A673 (cell line): ENCODE data around the gene HTR3B. TPM values are rescaled to one million over a fixed set of nuclear protein-coding genes. Genes with fewer than 3 reads are reported as not detected.
"Not testable (repeated sequence)": the region's sequence is repeated elsewhere in the genome, so short reads cannot be mapped to it uniquely, and the experiment has no call there.

Source experiments
- BruUV-seq: library from RNA; stranded (reverse); fragments of 400-500 nt; replicated peaks from 2 replicates; lab custom pipeline; 2021; lab: Mats Ljungman, UMichigan
- CTCF ChIA-PET: fragments of 300-600 bp; sonication (Branson Sonifier 250); formaldehyde crosslinking; loops from one replicate; lab custom pipeline; 2022; ENCODE audit warnings: antibody characterized with exemption; lab: Charles Lee
- POLR2A ChIA-PET: fragments of 300-600 bp; sonication (Branson Sonifier 250); formaldehyde crosslinking; loops from one replicate; lab custom pipeline; 2022; ENCODE audit warnings: antibody characterized with exemption; ENCODE audit not compliant: low non-redundant PET; lab: Charles Lee
- DNase-seq: peaks from one replicate; pipeline ENCODE4 v3.0.0-alpha.2; 2015; ENCODE audit warnings: low spot score
- H3K27ac ChIP-seq: fragments of 200-600 bp; sonication (generic); 2 replicates; pipeline ENCODE4 v1.5.1; 2016; ENCODE audit warnings: mixed run types, low read depth, mild to moderate bottlenecking, mixed read lengths, antibody characterized with exemption, low read length; ENCODE audit not compliant: poor library complexity, severe bottlenecking
- H3K27me3 ChIP-seq: fragments of 200-600 bp; sonication (generic); replicated peaks from 2 replicates; pipeline ENCODE4 v1.6.1; 2017; ENCODE audit warnings: mixed run types, low read depth, mild to moderate bottlenecking, mixed read lengths, antibody characterized with exemption, low read length; ENCODE audit not compliant: insufficient read depth, poor library complexity
- H3K36me3 ChIP-seq: fragments of 200-600 bp; sonication (generic); 2 replicates; pipeline ENCODE4 v1.6.1; 2016; ENCODE audit warnings: mixed run types, mild to moderate bottlenecking, mixed read lengths, antibody characterized with exemption, low read length; ENCODE audit not compliant: insufficient read depth, poor library complexity, severe bottlenecking
- H3K4me1 ChIP-seq: fragments of 200-600 bp; sonication (generic); 2 replicates; pipeline ENCODE4 v1.6.1; 2017; ENCODE audit warnings: mixed run types, mild to moderate bottlenecking, mixed read lengths, antibody characterized with exemption, low read length; ENCODE audit not compliant: insufficient read depth, poor library complexity, severe bottlenecking
- H3K4me3 ChIP-seq: fragments of 200-600 bp; sonication (generic); 2 replicates; pipeline ENCODE4 v1.5.1; 2016; ENCODE audit warnings: low read depth, mixed run types, mild to moderate bottlenecking, mixed read lengths, low read length; ENCODE audit not compliant: poor library complexity, severe bottlenecking
- H3K9me3 ChIP-seq: fragments of 200-600 bp; sonication (generic); 2 replicates; pipeline ENCODE4 v1.6.1; 2016; ENCODE audit warnings: mixed run types, low read depth, mild to moderate bottlenecking, mixed read lengths, antibody characterized with exemption, low read length; ENCODE audit not compliant: poor library complexity, severe bottlenecking
- EZH2 ChIP-seq: fragments of 200-600 bp; sonication (generic); IDR thresholded peaks from 2 replicates; pipeline ENCODE4 v1.6.1; 2017; ENCODE audit warnings: borderline replicate concordance, low read depth, mild to moderate bottlenecking, mixed read lengths, antibody characterized with exemption, low read length; ENCODE audit not compliant: poor library complexity, severe bottlenecking
- intact Hi-C: fragments of 100-400 bp; cut with micrococcal nuclease; formaldehyde crosslinking; loops from one replicate; pipeline ENCODE4 v1.10.0; 2022; ENCODE audit not compliant: unreplicated experiment
- total RNA-seq: library from RNA; stranded (reverse); gene quantifications from 2 replicates; pipeline ENCODE4 v1.2.3, GENCODE V29; 2021
- TF ChIP-seq, protein P1 (sequence below): fragments of 300-800, 200-600 bp; sonication (generic); conservative IDR thresholded peaks from 2 replicates; pipeline ENCODE4 v1.5.1; 2017; ENCODE audit warnings: low read depth, mild to moderate bottlenecking, antibody characterized with exemption, low read length, moderate library complexity, mixed read lengths

The HTR3B gene
- total RNA-seq, 1 experiment from 2014 or later = not detected

DNA sequence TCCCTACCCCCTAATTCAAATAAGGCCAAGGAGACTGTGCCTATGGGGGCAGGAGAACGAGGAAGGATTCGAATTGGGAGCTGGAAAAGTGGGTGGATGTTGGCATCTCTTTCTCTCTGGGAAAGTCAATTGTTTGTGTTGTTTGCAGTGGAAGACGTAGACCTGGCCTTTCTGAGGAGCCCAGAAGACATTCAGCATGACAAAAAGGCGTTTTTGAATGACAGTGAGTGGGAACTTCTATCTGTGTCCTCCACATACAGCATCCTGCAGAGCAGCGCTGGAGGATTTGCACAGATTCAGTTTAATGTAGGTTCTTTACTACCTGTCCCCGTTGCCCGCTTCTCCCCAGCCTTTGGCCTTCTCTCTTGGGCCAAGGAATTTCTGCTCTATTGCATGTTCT is 28.2 kb downstream of the HTR3B start:
- ChIA-PET CTCF (no interaction called here), POLR2A (no interaction called here)
- TF ChIP-seq EZH2 = no peak
- TF ChIP-seq, protein P1, sequence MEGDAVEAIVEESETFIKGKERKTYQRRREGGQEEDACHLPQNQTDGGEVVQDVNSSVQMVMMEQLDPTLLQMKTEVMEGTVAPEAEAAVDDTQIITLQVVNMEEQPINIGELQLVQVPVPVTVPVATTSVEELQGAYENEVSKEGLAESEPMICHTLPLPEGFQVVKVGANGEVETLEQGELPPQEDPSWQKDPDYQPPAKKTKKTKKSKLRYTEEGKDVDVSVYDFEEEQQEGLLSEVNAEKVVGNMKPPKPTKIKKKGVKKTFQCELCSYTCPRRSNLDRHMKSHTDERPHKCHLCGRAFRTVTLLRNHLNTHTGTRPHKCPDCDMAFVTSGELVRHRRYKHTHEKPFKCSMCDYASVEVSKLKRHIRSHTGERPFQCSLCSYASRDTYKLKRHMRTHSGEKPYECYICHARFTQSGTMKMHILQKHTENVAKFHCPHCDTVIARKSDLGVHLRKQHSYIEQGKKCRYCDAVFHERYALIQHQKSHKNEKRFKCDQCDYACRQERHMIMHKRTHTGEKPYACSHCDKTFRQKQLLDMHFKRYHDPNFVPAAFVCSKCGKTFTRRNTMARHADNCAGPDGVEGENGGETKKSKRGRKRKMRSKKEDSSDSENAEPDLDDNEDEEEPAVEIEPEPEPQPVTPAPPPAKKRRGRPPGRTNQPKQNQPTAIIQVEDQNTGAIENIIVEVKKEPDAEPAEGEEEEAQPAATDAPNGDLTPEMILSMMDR = no peak
- no TSS peak for BruUV-seq
- Histone ChIP-seq H3K36me3 (no peaks in the 10 kb centered on the region), H3K4me1 (no peaks in the 10 kb centered on the region), H3K27ac (no peak overlapping the region), H3K4me3 (no peak overlapping the region), H3K9me3 (no peaks in the 10 kb centered on the region), H3K27me3 (peaks cover 16% of the 10 kb centered on the region)
- DNase-seq = no peak
- intact Hi-C loops = no loop called here

DNA sequence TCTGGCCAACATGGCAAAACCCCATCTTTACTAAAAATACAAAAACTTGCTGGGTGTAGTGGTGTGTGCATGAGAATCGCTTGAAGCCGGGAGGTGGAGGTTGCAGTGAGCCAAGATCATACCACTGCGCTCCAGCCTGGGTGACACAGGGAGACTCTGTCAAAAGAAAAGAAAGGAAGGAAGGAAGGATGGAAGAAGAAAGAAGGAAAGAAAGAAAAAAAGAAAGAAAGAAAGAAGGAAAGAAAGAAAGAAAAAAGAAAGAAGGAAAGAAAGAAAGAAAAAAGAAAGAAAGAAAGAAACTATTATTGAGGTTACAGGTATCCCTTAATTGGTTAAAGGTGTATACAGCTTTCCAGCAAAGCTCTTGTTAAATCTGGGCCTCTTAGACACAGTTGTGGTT is 29.6 kb downstream of the HTR3B start:
- BruUV-seq, intact Hi-C loops, H3K36me3 ChIP-seq, H3K4me3 ChIP-seq, H3K9me3 ChIP-seq, POLR2A ChIA-PET, H3K27ac ChIP-seq, H3K4me1 ChIP-seq, DNase-seq: not testable (repeated sequence)
- peaks cover 16% of the 10 kb centered on the region for H3K27me3 ChIP-seq
- CTCF ChIA-PET = interaction anchor here (0.9 kb wide), 1 partner anchor 329 kb away, joined by 3 read pairs; no protein-coding TSS in a partner anchor

GRCh38 chr11:113934761-113935160 is 30.2 kb downstream of the HTR3B start:
- CTCF ChIA-PET = interaction anchor here (0.9 kb wide), 1 partner anchor 328 kb away, joined by 3 read pairs; no protein-coding TSS in a partner anchor
- DNase-seq = no peak
- no peaks in the 10 kb centered on the region for H3K36me3 ChIP-seq
- H3K4me3 ChIP-seq = no peak overlapping the region
- H3K4me1 ChIP-seq = no peaks in the 10 kb centered on the region
- POLR2A ChIA-PET = interaction anchor here (0.7 kb wide), 1 partner anchor 25 kb away, joined by 3 read pairs; no protein-coding TSS in a partner anchor
- no peaks in the 10 kb centered on the region for H3K9me3 ChIP-seq
- TF ChIP-seq, protein P1 = no peak
- peaks cover 16% of the 10 kb centered on the region for H3K27me3 ChIP-seq
- no TSS peak for BruUV-seq
- intact Hi-C loops = no loop called here
- no peak overlapping the region for H3K27ac ChIP-seq

GRCh38 chr11:113935858-113936257 is 31.3 kb downstream of the HTR3B start:
- Histone ChIP-seq H3K9me3 (no peaks in the 10 kb centered on the region), H3K4me3 (no peak overlapping the region), H3K4me1 (no peaks in the 10 kb centered on the region), H3K27me3 (peaks cover 12% of the 10 kb centered on the region), H3K36me3 (no peaks in the 10 kb centered on the region), H3K27ac (no peak overlapping the region)
- CTCF ChIA-PET = no interaction called here
- POLR2A ChIA-PET = no interaction called here
- no peak for TF ChIP-seq EZH2
- TF ChIP-seq, protein P1 = no peak
- BruUV-seq = no TSS peak
- intact Hi-C loops = no loop called here
- no peak for DNase-seq
